GM21576 (cell line): ENCODE data around the gene SMG6.
"Not testable (repeated sequence)": the region's sequence is repeated elsewhere in the genome, so short reads cannot be mapped to it uniquely, and the experiment has no call there.

ENCODE experiments used
- ATAC-seq: cut with Tn5 transposase; IDR thresholded peaks from one replicate; pipeline ENCODE4 v1.9.1; 2021; ENCODE audit warnings: mild to moderate bottlenecking, moderate library complexity; ENCODE audit not compliant: unreplicated experiment

The SMG6 gene

DNA sequence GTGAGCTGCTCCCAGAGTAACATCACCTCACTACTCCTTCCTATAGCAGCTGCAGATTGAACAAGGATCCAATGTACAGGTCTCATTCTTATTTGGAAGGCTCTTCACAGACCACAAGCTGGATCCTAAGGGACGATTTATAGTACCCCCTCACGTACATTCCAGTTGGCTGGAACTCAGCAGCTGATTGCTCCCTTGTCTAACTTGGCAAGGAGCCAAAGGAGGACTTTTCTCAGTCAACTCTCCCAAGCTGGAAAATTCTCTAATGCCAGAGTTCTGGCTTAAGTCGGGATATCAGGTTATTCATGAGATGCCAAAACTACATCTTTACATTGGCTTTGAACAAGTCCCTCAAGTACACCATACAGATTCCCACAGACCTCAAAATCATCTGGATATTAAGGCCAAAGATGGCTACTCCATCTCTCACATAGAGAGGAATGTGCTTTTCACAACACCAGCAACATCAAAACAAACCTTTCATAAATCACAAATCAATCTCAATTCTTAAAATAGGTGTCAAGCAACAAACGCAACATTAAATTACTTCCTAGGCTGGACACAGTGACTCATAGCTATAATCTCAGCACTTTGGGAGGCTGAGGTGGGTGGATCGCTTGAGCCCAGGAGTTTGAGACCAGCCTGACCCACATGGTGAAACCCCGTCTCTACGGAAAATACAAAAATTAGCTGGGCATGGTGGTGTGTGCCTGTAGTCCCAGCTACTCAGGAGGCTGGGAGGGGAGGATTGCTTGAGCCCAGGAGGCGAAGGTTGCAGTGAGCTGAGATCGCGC, 39.3 kb downstream of the SMG6 start:
- no peak for ATAC-seq

GRCh38 chr17:2263183-2264066, 40.2 kb downstream of the SMG6 start:
- ATAC-seq: no peak

GRCh38 chr17:2262135-2262587, 41.4 kb downstream of the SMG6 start:
- ATAC-seq: no peak

DNA sequence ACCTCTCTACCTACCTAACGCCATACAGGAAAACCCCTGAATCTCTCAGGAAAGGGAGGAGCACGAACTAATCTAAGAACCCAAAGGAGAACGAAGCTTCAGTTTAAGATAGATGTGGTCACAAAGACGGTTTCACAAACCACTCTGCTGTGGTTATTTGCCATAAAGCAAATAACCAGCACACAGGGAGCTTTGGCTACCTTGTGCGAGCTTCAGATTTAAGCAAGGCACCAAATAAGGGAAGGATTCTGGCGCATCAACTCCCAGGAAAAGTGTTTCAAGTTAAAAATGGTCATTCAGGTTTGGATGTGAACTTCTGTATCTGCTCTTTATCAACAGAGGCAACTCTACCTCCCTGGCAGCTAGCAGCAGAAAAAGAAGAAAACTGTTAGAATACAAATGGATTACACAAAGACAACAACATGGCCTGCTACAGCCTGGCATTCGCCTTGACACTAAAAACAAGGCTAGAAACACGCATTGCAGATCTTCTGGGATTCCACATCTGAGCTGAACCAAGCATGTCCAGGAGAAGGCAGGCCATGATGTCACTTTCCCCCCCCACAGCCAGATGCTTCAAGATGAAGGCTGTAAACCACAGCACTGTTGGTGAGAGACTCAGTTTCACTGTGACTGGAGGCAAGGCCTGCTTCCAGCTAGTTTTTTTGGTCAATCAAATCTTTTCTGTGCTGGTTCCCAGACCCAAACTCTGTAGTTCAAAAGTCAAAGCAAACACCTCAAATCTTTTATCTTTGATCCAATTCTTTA, 43.6 kb downstream of the SMG6 start:
- peak; percentile 45 for ATAC-seq

DNA sequence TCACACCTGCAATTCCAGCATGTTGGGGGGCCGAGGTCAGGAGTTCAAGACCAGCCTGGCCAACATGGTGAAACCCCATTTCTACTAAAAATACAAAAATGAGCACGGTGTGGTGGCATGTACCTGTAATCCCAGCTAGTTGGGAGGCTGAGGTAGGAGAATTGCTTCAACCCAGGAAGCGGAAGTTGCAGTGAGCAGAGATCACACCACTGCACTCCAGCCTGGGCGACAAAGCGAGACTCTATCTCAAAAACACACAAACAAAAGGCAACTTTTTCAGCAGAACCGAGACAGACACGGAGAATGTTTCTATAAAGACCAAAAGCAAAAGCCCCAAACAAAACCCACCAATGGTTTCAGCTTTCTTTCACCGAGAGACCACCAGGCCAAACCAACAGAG, 44.8 kb downstream of the SMG6 start:
- not testable (repeated sequence) for ATAC-seq

GRCh38 chr17:2253768-2254406, 49.7 kb downstream of the SMG6 start:
- peak; percentile 71 for ATAC-seq

GRCh38 chr17:2253362-2253761, 50.2 kb downstream of the SMG6 start:
- no peak for ATAC-seq

DNA sequence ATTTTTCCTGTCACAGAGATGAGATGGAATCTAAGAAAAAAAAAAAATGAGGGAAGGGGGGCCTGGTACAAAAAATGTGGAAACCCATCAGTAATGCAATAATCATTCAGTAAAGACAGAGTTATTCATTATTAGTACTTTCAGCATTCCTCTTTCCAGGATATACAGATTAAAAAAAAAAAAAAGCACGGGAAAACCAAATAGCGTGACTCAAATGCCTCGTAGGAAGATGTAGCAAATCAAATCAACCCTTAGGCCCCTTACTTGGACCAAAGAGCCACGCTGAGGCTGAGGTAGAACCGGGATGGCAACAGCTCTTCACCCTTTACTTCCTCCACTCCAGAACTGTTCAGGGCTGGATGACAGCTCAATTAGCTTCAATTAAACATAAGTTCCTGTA, 52.5 kb downstream of the SMG6 start:
- no peak for ATAC-seq

DNA sequence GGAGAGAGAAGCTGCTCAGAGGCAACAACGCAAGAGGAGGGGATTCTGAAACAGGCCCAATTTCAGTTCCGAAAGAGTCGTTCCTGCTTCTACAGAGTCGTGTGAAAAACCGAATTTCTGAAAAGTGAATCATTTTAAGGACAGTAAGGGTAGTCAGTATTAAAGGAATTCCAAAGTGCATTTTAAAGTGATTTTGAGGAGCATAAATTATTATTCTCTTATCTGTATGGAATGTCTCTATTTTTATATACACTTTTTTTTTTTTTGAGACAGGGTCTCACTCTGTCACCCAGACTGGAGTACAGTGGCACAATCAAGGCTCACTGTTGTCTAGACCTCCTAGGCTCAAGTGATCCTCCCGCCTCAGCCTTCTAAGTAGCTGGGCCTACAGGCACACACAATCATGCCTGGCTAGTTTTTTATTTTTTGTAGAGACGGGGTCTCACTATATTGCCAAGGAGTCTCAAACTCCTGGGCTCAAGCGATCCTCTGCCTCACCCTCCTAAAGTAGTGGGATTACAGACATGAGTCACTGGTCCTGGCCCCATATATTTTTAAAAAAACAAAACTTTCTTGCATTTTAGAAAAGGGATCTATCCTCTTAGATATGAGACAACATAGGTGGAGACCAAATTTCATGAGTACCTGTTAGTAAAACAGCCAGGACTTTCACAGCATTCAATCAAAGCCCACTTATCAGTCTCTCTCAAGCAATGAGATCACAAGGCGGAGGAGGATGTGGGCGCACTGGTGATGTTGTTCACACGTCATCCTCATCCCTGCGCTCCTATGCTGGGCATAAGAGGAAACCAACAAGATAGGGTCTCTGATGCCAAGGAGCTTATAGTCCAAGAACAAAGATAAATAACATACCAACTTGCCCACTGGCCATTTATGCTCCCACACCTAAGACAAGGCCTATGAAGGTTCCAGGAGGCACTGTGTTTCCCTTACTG, 53.2 kb downstream of the SMG6 start:
- ATAC-seq: no peak

GRCh38 chr17:2247005-2247404, 56.6 kb downstream of the SMG6 start:
- no peak for ATAC-seq

DNA sequence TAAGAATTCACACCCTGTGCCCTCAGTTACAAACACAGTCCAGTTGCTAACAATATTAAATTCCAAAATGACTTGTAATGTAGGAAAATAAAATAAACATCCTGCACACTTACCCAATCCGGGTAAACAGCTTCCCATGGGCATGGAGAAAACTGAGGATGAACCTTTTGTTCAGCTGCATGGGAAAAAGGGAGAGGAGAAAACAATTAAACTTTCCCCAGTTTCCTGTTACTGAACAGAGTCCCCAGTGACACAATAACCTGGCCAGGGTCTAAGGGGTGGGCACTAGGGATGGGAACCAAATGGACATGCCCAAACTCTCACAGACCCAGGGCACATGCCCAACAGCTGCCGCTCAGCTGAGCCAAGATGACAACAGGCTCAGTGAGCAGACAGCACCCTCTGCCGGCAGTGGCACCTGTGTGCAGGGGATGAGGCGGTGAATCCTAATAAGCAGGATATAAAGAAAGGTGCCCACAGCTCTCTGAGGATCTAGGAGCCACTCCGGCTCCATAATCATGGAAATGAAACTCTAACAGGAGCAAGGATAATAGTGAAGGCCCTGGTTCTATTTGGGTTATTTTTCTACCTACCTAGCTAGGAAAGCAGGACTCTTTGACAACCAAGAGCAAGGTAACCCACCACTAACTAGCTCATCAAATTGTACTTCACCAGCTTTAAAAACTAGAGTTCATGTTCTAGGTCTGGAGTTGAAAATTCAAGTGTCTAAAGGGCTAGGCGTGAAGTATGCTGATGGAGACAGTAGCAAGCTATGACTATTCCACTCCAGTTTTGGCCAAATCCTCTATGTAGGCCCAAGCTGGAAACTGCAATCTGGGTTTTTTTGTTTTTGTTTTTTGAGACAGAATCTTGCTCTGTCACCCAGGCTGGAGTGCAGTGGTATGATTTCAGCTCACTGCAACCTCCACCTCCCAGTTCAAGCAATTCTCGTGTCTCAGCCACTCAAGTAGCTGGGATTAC, 58.8 kb downstream of the SMG6 start:
- ATAC-seq: peak; percentile 41

DNA sequence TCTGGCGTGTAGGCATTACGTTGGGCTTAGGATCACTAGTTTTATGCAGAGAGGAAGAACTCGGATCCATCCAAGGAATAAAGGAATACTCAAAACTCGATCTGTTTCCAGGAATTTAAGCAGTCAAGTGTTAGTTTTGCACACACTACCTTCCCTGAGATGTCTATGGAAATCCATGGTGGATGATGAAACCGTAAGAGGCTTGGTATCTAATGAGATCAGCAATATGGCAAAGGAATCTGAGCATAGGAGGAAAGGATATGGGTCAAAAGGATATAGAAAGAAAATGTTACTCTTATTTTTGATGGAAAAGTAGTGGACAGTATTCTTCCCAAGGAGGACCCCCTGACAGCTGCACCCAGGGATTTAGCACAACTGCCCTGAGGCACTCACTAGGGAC, 59.6 kb downstream of the SMG6 start:
- ATAC-seq: no peak

DNA sequence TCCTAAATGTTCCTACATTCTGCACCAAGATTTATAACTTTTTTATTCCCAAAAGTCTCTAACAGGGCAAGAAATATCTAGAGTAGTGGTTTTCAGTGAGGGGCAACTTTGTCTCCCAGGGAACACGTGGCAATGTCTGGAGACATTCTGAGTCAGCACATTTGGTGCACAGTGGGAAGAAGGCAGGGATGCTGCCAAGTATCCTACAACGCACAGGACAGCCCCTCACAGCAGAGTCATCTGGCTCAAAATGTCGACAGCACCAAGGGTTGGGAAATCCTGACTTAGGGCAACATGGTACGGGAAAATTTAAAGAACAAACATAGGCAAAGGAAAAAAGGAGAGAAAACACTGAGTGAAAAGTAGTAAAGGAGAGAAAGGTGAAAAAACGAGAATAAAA, 61.8 kb downstream of the SMG6 start:
- no peak for ATAC-seq

DNA sequence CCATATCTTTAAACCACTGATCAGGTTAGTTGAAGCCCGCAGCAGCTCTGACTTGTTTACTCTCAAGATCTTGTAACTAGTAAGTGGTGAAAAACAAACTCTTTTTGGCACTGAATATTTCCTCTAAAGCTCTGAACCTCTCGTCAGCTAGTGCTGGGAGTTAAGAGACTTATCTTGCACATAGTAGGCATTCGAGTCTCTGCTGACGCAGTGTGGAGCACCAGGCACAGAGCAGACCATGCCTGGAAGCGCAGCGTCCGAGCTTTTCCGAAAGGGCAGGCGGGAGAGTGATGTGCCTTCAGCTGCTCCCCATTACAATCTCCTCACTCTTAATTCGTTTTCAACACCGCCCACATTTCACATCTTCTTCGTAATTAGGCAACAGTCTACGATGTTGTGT, 63.0 kb downstream of the SMG6 start:
- no peak for ATAC-seq

DNA sequence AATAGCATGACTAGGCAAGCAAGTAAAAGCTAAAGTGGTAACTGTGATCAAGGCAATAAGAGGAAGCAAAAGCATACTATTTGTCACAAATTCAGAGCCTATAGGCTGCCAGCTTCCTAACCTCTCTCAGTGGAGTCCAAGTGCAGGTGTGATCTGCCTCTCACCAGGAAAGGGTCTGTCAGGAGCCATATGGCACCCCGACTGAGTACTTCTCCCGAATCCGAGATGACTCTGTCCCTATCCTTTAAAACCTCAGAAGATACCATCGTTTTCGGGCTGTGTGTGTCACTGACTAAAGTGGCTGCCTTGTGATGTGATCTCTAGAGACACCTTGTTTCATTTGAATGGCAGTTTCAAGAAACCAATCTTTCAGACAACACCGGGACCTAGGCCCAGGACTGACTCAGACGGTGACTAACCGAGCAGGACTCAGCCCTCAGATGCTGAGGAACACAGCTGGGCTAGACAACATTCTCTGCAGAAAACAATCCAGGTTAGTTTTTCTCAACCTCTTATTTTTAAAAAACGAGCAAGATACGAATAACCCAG, 63.6 kb downstream of the SMG6 start:
- peak; percentile 51 for ATAC-seq

GRCh38 chr17:2239170-2239551, 64.4 kb downstream of the SMG6 start:
- ATAC-seq: no peak

GRCh38 chr17:2238432-2239169, 65.0 kb downstream of the SMG6 start:
- no peak for ATAC-seq

- no peak for ATAC-seq
Measured at GRCh38 chr17:2237950-2238349, 65.6 kb downstream of the SMG6 start.
